Lower lobe of right lung (tissue), 2 donors: ENCODE data around the gene VWA8. TPM values are rescaled to one million over a fixed set of nuclear protein-coding genes. Genes with fewer than 3 reads are reported as not detected.

ENCODE experiments used
- ATAC-seq, 2 donors: fragments of 200-7000 bp; cut with Tn5 transposase; one replicate each; pipeline ENCODE4 v1.9.1; 2020 to 2022; ENCODE audit warnings: mild to moderate bottlenecking in 2 of 2, moderate library complexity in 2 of 2
- DNase-seq: peaks from one replicate; pipeline ENCODE4 v3.0.0-alpha.2; 2020
- H3K27ac ChIP-seq: fragments of 200-600 bp; one replicate; pipeline ENCODE4 v1.8.0; 2022
- H3K27me3 ChIP-seq: fragments of 200-600 bp; one replicate; pipeline ENCODE4 v1.8.0; 2022; ENCODE audit warnings: low read depth
- H3K36me3 ChIP-seq: fragments of 200-600 bp; one replicate; pipeline ENCODE4 v1.8.0; 2022; ENCODE audit warnings: mild to moderate bottlenecking
- H3K4me1 ChIP-seq: fragments of 200-600 bp; one replicate; pipeline ENCODE4 v1.8.0; 2022
- H3K4me3 ChIP-seq: fragments of 200-600 bp; one replicate; pipeline ENCODE4 v1.8.0; 2022; ENCODE audit warnings: mild to moderate bottlenecking
- H3K9me3 ChIP-seq: fragments of 200-600 bp; one replicate; pipeline ENCODE4 v1.8.0; 2022
- CTCF ChIP-seq: fragments of 200-600 bp; IDR thresholded peaks from one replicate; pipeline ENCODE4 v1.8.0; 2022; ENCODE audit warnings: antibody characterized with exemption, mild to moderate bottlenecking
- intact Hi-C: fragments of 100-400 bp; cut with DNase I; formaldehyde crosslinking; loops from one replicate; pipeline ENCODE4 v1.11.0; 2022
- total RNA-seq: library from RNA; stranded (reverse); fragmentation: NEBNext Ultra II Directional; extraction: Animal tissue kit (Norgen Biotek cat#: 25700); gene quantifications from one replicate; pipeline ENCODE4 v1.2.1, GENCODE V29; 2021
- donor health status: DM: no; HTN: yes; CAD: no; lungs with severe emphysema.

The VWA8 gene
- total RNA-seq, 1 donor from 2014 or later, result 18.2 TPM

- intact Hi-C loops, result no loop called here
- no peak for DNase-seq
These were observed 220.4 kb downstream of the VWA8 start for GRCh38 chr13:41740479-41740878.

GRCh38 chr13:41722684-41723535, 238.0 kb downstream of the VWA8 start:
- Histone ChIP-seq H3K27ac (no peak overlapping the region), H3K4me1 (no peaks in the 10 kb centered on the region), H3K36me3 (peaks cover 43% of the 10 kb centered on the region), H3K4me3 (no peak overlapping the region), H3K9me3 (no peaks in the 10 kb centered on the region), H3K27me3 (no peaks in the 10 kb centered on the region)
- ATAC-seq, result no peak
- TF ChIP-seq CTCF, result no peak
- intact Hi-C loops, result no loop called here
- no peak for DNase-seq

More at GRCh38 chr13:41740479-41740878, 220.4 kb downstream of the VWA8 start:
- no peaks in the 10 kb centered on the region for H3K36me3 ChIP-seq
- no peak overlapping the region for H3K27ac ChIP-seq
- TF ChIP-seq CTCF, result no peak
- no peaks in the 10 kb centered on the region for H3K4me1 ChIP-seq
- no peak overlapping the region for H3K4me3 ChIP-seq
- no peak for ATAC-seq
- H3K27me3 ChIP-seq, result no peaks in the 10 kb centered on the region
- H3K9me3 ChIP-seq, result no peaks in the 10 kb centered on the region

GRCh38 chr13:41720839-41721561, 239.9 kb downstream of the VWA8 start:
- no peak overlapping the region for H3K4me3 ChIP-seq
- DNase-seq (no peak), ATAC-seq (no peak)
- H3K27ac ChIP-seq, result no peak overlapping the region
- intact Hi-C loops, result no loop called here
- no peaks in the 10 kb centered on the region for H3K9me3 ChIP-seq
- H3K4me1 ChIP-seq, result no peaks in the 10 kb centered on the region
- TF ChIP-seq CTCF, result no peak
- H3K27me3 ChIP-seq, result no peaks in the 10 kb centered on the region
- H3K36me3 ChIP-seq, result peaks cover 36% of the 10 kb centered on the region

GRCh38 chr13:41716236-41716635, 244.7 kb downstream of the VWA8 start:
- Histone ChIP-seq H3K36me3 (peaks cover 22% of the 10 kb centered on the region), H3K27ac (no peak overlapping the region), H3K27me3 (no peaks in the 10 kb centered on the region), H3K9me3 (no peaks in the 10 kb centered on the region), H3K4me3 (no peak overlapping the region), H3K4me1 (no peaks in the 10 kb centered on the region)
- DNase-seq, result no peak
- TF ChIP-seq CTCF, result no peak
- ATAC-seq, result no peak
- intact Hi-C loops, result no loop called here

- H3K9me3 ChIP-seq, result no peaks in the 10 kb centered on the region
- intact Hi-C loops, result no loop called here
- H3K27me3 ChIP-seq, result no peaks in the 10 kb centered on the region
- H3K27ac ChIP-seq, result no peak overlapping the region
- DNase-seq, result no peak
- no peaks in the 10 kb centered on the region for H3K4me1 ChIP-seq
- TF ChIP-seq CTCF, result no peak
- no peaks in the 10 kb centered on the region for H3K36me3 ChIP-seq
- H3K4me3 ChIP-seq, result no peak overlapping the region
- no peak for ATAC-seq
These were observed 247.5 kb downstream of the VWA8 start for GRCh38 chr13:41713405-41713804.
